H1 (cell line): ENCODE measurements around the gene CUX1.

Experiments used
- CTCF ChIP-seq, 3 experiments: IDR thresholded peaks; 1 replicate in 2 of 3; 2 replicates in 1 of 3; pipeline versions ENCODE4 v1.5.1 to v1.6.1; 2011; ENCODE audit warnings: low read length in 3 of 3, mild to moderate bottlenecking in 3 of 3, inconsistent platforms in 2 of 3, low read depth in 1 of 3, moderate library complexity in 1 of 3; ENCODE audit not compliant: insufficient read depth in 1 of 3; ENCODE audit errors: control extremely low read depth in 1 of 3
- EP300 ChIP-seq, 2 experiments: IDR thresholded peaks; 1 replicate in 1 of 2; 2 replicates in 1 of 2; pipeline ENCODE4 v1.6.1; 2011 to 2012; ENCODE audit warnings: low read depth in 2 of 2, low read length in 2 of 2, mild to moderate bottlenecking in 2 of 2, borderline replicate concordance in 1 of 2, inconsistent platforms in 1 of 2, moderate library complexity in 1 of 2
- HDAC6 ChIP-seq: IDR thresholded peaks from one replicate; pipeline ENCODE4 v1.7.1; 2012; ENCODE audit warnings: low read depth, mild to moderate bottlenecking, inconsistent platforms, low read length, moderate library complexity
- JUND ChIP-seq: IDR thresholded peaks from 2 replicates; pipeline ENCODE4 v1.6.1; 2011; ENCODE audit warnings: mild to moderate bottlenecking, improper control_type of control experiment, low read length
- POLR2AphosphoS5 ChIP-seq: IDR thresholded peaks from 2 replicates; pipeline ENCODE4 v1.6.1; 2011; ENCODE audit warnings: low read depth, low read length
- RAD21 ChIP-seq, 2 experiments: IDR thresholded peaks in 1 of 2; conservative IDR thresholded peaks in 1 of 2; 2 replicates each; pipeline ENCODE4 v1.6.1; 2011; ENCODE audit warnings: low read depth in 2 of 2, low read length in 2 of 2, improper control_type of control experiment in 1 of 2, inconsistent platforms in 1 of 2, mild to moderate bottlenecking in 1 of 2, moderate library complexity in 1 of 2
- RFX5 ChIP-seq: IDR thresholded peaks from 2 replicates; pipeline ENCODE4 v1.6.1; 2011; ENCODE audit warnings: low read depth, low read length, improper control_type of control experiment, borderline replicate concordance
- SIN3A ChIP-seq, 2 experiments: IDR thresholded peaks in 1 of 2; conservative IDR thresholded peaks in 1 of 2; 2 replicates each; pipeline ENCODE4 v1.6.1; 2011 to 2012; ENCODE audit warnings: low read length in 2 of 2, improper control_type of control experiment in 1 of 2, low read depth in 1 of 2, mild to moderate bottlenecking in 1 of 2
- TAF1 ChIP-seq: IDR thresholded peaks from 2 replicates; pipeline ENCODE4 v1.6.1; 2011; ENCODE audit warnings: mild to moderate bottlenecking, low read depth, low read length
- TCF12 ChIP-seq: IDR thresholded peaks from 2 replicates; pipeline ENCODE4 v1.6.1; 2011; ENCODE audit warnings: low read depth, mild to moderate bottlenecking, low read length
- TEAD4 ChIP-seq: IDR thresholded peaks from 2 replicates; pipeline ENCODE4 v1.6.1; 2012; ENCODE audit warnings: low read depth, low read length, inconsistent platforms, mixed read lengths
- ZNF274 ChIP-seq: IDR thresholded peaks from 2 replicates; pipeline ENCODE4 v1.7.0; 2012; ENCODE audit warnings: low read length, borderline replicate concordance; ENCODE audit errors: extremely low read depth
- TF ChIP-seq, protein P1 (sequence below): IDR thresholded peaks from 2 replicates; pipeline ENCODE4 v1.6.1; 2012; ENCODE audit warnings: inconsistent platforms
- TF ChIP-seq, protein P2 (sequence below): IDR thresholded peaks from 2 replicates; pipeline ENCODE4 v1.6.1; 2012; ENCODE audit warnings: inconsistent platforms

- TF ChIP-seq, protein P1, sequence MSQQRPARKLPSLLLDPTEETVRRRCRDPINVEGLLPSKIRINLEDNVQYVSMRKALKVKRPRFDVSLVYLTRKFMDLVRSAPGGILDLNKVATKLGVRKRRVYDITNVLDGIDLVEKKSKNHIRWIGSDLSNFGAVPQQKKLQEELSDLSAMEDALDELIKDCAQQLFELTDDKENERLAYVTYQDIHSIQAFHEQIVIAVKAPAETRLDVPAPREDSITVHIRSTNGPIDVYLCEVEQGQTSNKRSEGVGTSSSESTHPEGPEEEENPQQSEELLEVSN: no peak
- TF ChIP-seq SIN3A (conservative IDR thresholded peaks at IDR 0.05 in 1 of 2, IDR thresholded peaks at IDR 0.05 in 1 of 2; ENCODE audit: low read depth in 1 of 2, low read length in 2 of 2) (no peak), CTCF (IDR thresholded peaks at IDR 0.05; ENCODE audit: control extremely low read depth in 1 of 3, insufficient read depth in 1 of 3, low read depth in 1 of 3, low read length in 3 of 3) (peak in 1 of 3 experiments; percentile 17; a peak in 1 of 4 replicates), EP300 (IDR thresholded peaks at IDR 0.05; ENCODE audit: borderline replicate concordance in 1 of 2, low read depth in 2 of 2, low read length in 2 of 2) (no peak), RAD21 (IDR thresholded peaks at IDR 0.05 in 1 of 2, conservative IDR thresholded peaks at IDR 0.05 in 1 of 2; ENCODE audit: low read depth in 2 of 2, low read length in 2 of 2) (no peak), HDAC6 (no peak), POLR2AphosphoS5 (no peak), TEAD4 (no peak), ZNF274 (no peak), TCF12 (no peak), RFX5 (no peak), JUND (no peak), TAF1 (no peak)
- TF ChIP-seq, protein P2, sequence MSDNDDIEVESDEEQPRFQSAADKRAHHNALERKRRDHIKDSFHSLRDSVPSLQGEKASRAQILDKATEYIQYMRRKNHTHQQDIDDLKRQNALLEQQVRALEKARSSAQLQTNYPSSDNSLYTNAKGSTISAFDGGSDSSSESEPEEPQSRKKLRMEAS: no peak
These were observed 339.4 kb downstream of the CUX1 start for GRCh38 chr7:102156867-102157266.
